Astrocyte (in vitro differentiated cells and primary cell): ENCODE results near the gene XPO6. TPM values are rescaled to one million over a fixed set of nuclear protein-coding genes. Genes with fewer than 3 reads are reported as not detected.

Experiments used
- DNase-seq: peaks from one replicate; pipeline ENCODE4 v3.0.0-alpha.2; 2010; ENCODE audit warnings: low read depth
- FAIRE-seq: peaks from 2 replicates; lab custom pipeline; 2011; peaks lifted over from hg19 to GRCh38; lab: Jason Lieb, UNC
- H2AFZ ChIP-seq: 2 replicates; pipeline ENCODE4 v1.6.0; 2012; ENCODE audit warnings: low read depth, low read length, inconsistent platforms
- H3K27ac ChIP-seq: 2 replicates; pipeline ENCODE4 v1.5.1; 2011; ENCODE audit warnings: low read depth, low read length, inconsistent platforms
- H3K27me3 ChIP-seq: 2 replicates; pipeline ENCODE4 v1.6.0; 2011; ENCODE audit warnings: low read length, inconsistent platforms; ENCODE audit not compliant: insufficient read depth
- H3K36me3 ChIP-seq: 2 replicates; pipeline ENCODE4 v1.5.1; 2011; ENCODE audit warnings: low read length, inconsistent platforms; ENCODE audit not compliant: insufficient read depth
- H3K4me1 ChIP-seq: 2 replicates; pipeline ENCODE4 v1.5.1; 2011; ENCODE audit warnings: low read length, inconsistent platforms; ENCODE audit not compliant: insufficient read depth
- H3K4me2 ChIP-seq: 2 replicates; pipeline ENCODE4 v1.6.0; 2012; ENCODE audit warnings: low read length, inconsistent platforms
- H3K4me3 ChIP-seq: 2 replicates; pipeline ENCODE4 v1.5.1; 2011; ENCODE audit warnings: low read depth, mild to moderate bottlenecking, low read length, inconsistent platforms; ENCODE audit not compliant: insufficient read depth
- H3K79me2 ChIP-seq: 2 replicates; pipeline ENCODE4 v1.6.0; 2012; ENCODE audit warnings: mild to moderate bottlenecking, low read length, inconsistent platforms; ENCODE audit not compliant: insufficient read depth
- H3K9ac ChIP-seq: 2 replicates; pipeline ENCODE4 v1.6.0; 2012; ENCODE audit warnings: mild to moderate bottlenecking, low read length, inconsistent platforms
- H3K9me3 ChIP-seq: 2 replicates; pipeline ENCODE4 v1.5.1; 2012; ENCODE audit warnings: low read depth, mild to moderate bottlenecking, low read length, inconsistent platforms; ENCODE audit not compliant: insufficient read depth
- H4K20me1 ChIP-seq: 2 replicates; pipeline ENCODE4 v1.6.0; 2012; ENCODE audit warnings: low read length, inconsistent platforms; ENCODE audit not compliant: insufficient read depth
- H3K27ac Mint-ChIP-seq: one replicate; pipeline ENCODE4 v1.8.0; 2021; ENCODE audit warnings: mild to moderate bottlenecking, mixed read lengths; ENCODE audit not compliant: unreplicated experiment
- H3K27me3 Mint-ChIP-seq: one replicate; pipeline ENCODE4 v1.8.0; 2021; ENCODE audit warnings: low read depth, mixed read lengths; ENCODE audit not compliant: unreplicated experiment
- H3K36me3 Mint-ChIP-seq: one replicate; pipeline ENCODE4 v1.8.0; 2021; ENCODE audit warnings: low read depth, mixed read lengths; ENCODE audit not compliant: unreplicated experiment
- H3K4me1 Mint-ChIP-seq: one replicate; pipeline ENCODE4 v1.8.0; 2021; ENCODE audit warnings: low read depth, mixed read lengths; ENCODE audit not compliant: unreplicated experiment
- H3K4me3 Mint-ChIP-seq: one replicate; pipeline ENCODE4 v1.8.0; 2021; ENCODE audit warnings: mild to moderate bottlenecking, moderate library complexity, mixed read lengths; ENCODE audit not compliant: unreplicated experiment
- H3K9me3 Mint-ChIP-seq: one replicate; pipeline ENCODE4 v1.8.0; 2021; ENCODE audit warnings: mild to moderate bottlenecking, mixed read lengths; ENCODE audit not compliant: unreplicated experiment
- EZH2 ChIP-seq: IDR thresholded peaks from 2 replicates; pipeline ENCODE4 v1.6.1; 2012; ENCODE audit warnings: mild to moderate bottlenecking, low read length, inconsistent platforms; ENCODE audit not compliant: insufficient read depth
- total RNA-seq: library from RNA; stranded (reverse); gene quantifications from 2 replicates; pipeline ENCODE4 v1.2.1, GENCODE V29; 2021
- TF ChIP-seq, protein P1 (sequence below): IDR thresholded peaks from 2 replicates; pipeline ENCODE4 v1.5.1; 2011; ENCODE audit warnings: low read depth, mild to moderate bottlenecking, inconsistent platforms, low read length, moderate library complexity; ENCODE audit not compliant: insufficient read depth

The XPO6 gene
- total RNA-seq, 1 donor from 2014 or later = 135 TPM

DNA sequence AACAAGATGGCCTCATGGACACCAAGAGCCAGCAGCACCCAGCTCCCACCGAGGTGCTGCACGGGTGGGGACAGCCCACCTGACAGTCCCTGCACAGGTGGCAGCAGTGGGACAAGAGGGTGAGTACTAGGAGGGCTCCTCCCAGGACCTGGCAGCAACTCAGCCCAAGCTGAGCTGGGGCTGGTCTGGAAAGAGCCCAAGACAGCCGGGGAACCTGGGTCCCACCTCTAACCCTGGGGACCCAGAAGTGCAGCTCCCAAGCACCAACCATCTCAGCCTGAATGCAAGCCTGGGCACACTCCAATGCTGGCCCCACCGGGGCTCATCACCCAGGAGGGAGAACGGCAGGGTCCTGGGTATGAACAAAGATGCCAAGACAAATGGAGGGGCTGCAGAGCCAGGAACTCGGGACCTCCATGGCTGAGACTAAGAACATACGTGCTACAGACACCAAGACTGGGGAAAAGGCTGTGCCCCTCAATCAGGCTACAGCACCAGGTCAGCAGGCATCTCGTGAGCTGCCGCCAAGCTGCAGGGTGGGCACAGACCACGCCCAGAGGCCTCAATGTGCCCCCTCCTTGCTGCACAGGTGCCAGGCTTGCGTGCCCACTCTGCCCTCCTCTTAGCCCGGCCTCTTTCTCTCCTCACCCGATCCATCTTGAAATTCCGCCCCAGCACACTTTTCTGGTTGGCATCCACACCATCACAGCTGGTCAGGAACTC, 110.8 kb downstream of the XPO6 start:
- no peaks in the 10 kb centered on the region for H3K4me1 ChIP-seq
- no peak overlapping the region for H2AFZ ChIP-seq
- H3K36me3 Mint-ChIP-seq = peaks cover 30% of the 10 kb centered on the region
- no peaks in the 10 kb centered on the region for H3K9me3 ChIP-seq
- H3K27me3 ChIP-seq = no peaks in the 10 kb centered on the region
- H3K9ac ChIP-seq = no peak overlapping the region
- peaks cover 45% of the 10 kb centered on the region for H3K36me3 ChIP-seq
- TF ChIP-seq, protein P1, sequence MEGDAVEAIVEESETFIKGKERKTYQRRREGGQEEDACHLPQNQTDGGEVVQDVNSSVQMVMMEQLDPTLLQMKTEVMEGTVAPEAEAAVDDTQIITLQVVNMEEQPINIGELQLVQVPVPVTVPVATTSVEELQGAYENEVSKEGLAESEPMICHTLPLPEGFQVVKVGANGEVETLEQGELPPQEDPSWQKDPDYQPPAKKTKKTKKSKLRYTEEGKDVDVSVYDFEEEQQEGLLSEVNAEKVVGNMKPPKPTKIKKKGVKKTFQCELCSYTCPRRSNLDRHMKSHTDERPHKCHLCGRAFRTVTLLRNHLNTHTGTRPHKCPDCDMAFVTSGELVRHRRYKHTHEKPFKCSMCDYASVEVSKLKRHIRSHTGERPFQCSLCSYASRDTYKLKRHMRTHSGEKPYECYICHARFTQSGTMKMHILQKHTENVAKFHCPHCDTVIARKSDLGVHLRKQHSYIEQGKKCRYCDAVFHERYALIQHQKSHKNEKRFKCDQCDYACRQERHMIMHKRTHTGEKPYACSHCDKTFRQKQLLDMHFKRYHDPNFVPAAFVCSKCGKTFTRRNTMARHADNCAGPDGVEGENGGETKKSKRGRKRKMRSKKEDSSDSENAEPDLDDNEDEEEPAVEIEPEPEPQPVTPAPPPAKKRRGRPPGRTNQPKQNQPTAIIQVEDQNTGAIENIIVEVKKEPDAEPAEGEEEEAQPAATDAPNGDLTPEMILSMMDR = no peak
- no peak for TF ChIP-seq EZH2
- H3K9me3 Mint-ChIP-seq = no peaks in the 10 kb centered on the region
- H3K79me2 ChIP-seq = peaks cover 2% of the 10 kb centered on the region
- H3K4me2 ChIP-seq = no peak overlapping the region
- no peak overlapping the region for H3K27ac Mint-ChIP-seq
- DNase-seq = no peak
- peaks cover 49% of the 10 kb centered on the region for H4K20me1 ChIP-seq
- H3K4me3 Mint-ChIP-seq = no peak overlapping the region
- no peaks in the 10 kb centered on the region for H3K27me3 Mint-ChIP-seq
- H3K4me1 Mint-ChIP-seq = no peaks in the 10 kb centered on the region
- no peak overlapping the region for H3K27ac ChIP-seq
- no peak overlapping the region for H3K4me3 ChIP-seq
- FAIRE-seq = no peak

DNA sequence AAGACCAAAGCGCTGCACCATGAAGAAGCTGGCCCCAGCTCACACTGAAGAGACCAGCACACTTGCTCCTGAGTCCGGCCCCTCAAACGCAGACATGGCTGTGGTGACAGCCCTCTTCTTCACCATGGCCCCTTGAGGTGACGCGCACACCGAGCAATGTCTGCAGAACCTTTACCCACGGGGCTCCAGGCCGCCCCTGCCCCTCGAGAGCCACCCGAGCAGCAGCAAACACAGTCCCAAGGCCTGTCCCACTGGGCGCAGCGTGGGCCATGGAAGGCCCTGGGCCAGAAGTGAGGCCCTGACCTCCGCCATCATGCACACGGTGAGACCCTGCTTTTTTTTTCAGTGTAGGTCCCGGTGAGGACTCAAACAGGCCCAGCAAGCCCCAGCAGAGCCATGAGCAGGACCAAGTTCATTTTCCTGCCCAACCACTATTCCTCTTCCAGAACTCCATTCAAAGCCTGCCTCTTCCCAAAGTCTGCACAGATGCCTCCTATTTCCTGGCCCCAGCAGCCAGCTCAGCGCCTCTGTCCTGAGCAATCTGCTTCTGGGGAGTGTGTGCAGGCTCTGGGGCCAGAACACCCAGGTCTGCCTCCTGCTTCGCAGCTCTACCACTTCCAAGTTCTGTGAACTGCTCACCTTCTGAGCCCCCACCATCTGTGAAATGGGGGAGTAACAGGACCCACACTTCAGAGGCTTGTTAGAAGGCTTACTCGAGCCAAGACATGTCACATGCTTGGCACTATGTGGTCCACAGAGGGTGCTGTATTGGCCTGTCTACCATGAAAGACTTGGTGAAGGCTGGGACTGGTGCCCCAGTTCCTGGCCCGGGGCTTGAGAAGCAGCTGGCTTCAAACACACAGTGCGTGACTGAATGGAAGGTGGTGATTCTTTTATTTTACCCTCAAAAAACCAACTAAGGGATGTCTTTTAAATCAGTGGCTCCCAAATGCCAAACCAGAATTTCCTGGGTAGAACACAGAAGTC, 112.5 kb downstream of the XPO6 start:
- Histone ChIP-seq H3K9ac (no peak overlapping the region), H2AFZ (no peak overlapping the region), H3K4me2 (no peak overlapping the region), H3K79me2 (peaks cover 2% of the 10 kb centered on the region), H3K27me3 (no peaks in the 10 kb centered on the region), H3K4me3 (no peak overlapping the region), H3K4me1 (no peaks in the 10 kb centered on the region), H4K20me1 (peaks cover 40% of the 10 kb centered on the region), H3K36me3 (peaks cover 33% of the 10 kb centered on the region), H3K9me3 (no peaks in the 10 kb centered on the region), H3K27ac (no peak overlapping the region)
- no peaks in the 10 kb centered on the region for H3K4me1 Mint-ChIP-seq
- no peaks in the 10 kb centered on the region for H3K27me3 Mint-ChIP-seq
- no peak for FAIRE-seq
- no peak overlapping the region for H3K27ac Mint-ChIP-seq
- no peaks in the 10 kb centered on the region for H3K9me3 Mint-ChIP-seq
- H3K4me3 Mint-ChIP-seq = no peak overlapping the region
- TF ChIP-seq, protein P1 = no peak
- no peak for TF ChIP-seq EZH2
- no peak for DNase-seq
- peaks cover 21% of the 10 kb centered on the region for H3K36me3 Mint-ChIP-seq
